ENCODE data around the gene LRRC8A. TPM values are rescaled to one million over a fixed set of nuclear protein-coding genes. Genes with fewer than 3 reads are reported as not detected.

The LRRC8A gene
- total RNA-seq, 2 experiments from 2014 or later: 35.0 to 35.8 TPM

DNA sequence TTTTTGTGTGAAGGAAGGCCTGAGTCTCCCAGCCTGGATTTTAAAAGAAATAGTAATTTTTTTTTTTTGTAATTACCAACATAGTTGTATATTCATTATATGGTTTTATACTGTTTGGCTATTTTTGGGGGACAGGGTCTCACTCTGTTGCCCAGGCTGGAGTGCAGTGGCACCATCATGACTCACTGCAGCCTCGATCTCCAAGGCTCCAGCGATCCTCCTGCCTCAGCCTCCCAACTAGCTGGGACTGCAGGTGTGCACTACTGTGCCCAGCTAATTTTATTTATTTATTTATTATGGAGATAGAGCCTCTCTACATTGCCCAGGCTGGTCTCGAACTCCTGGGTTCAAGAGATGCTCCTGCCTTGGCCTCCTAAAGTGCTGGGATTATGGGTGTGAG, 5.1 kb downstream of the LRRC8A start:
- Mint-ChIP-seq H3K4me3 (no peak overlapping the region), H3K9me3 (no peaks in the 10 kb centered on the region), H3K36me3 (ENCODE audit: low read depth) (peaks cover 80% of the 10 kb centered on the region), H3K27ac (no peak overlapping the region), H3K27me3 (no peaks in the 10 kb centered on the region), H3K4me1 (ENCODE audit: low read depth) (peaks cover 62% of the 10 kb centered on the region)
- H3K9me3 ChIP-seq (ENCODE audit: control insufficient read depth in 1 of 2, insufficient read depth in 1 of 2, low read length in 2 of 2): no peaks in the 10 kb centered on the region
- no peak for DNase-seq
- intact Hi-C loops (cut with DNase I, micrococcal nuclease): no loop called here
- H3K27me3 ChIP-seq (ENCODE audit: control insufficient read depth in 1 of 2, insufficient read depth in 2 of 2, low read length in 2 of 2): no peaks in the 10 kb centered on the region
- no peak for ATAC-seq (ENCODE audit: poor library complexity)
- H3K4me3 ChIP-seq (ENCODE audit: low read length): no peak overlapping the region
- H3K27ac ChIP-seq (ENCODE audit: low read depth in 1 of 2, low read length in 2 of 2): no peak overlapping the region
- H3K4me1 ChIP-seq (ENCODE audit: insufficient read depth, low read length): peaks cover 60% of the 10 kb centered on the region
- CTCF ChIA-PET: no interaction called here
- peaks cover 57% of the 10 kb centered on the region for H3K36me3 ChIP-seq (ENCODE audit: insufficient read depth, low read length)
- no peak for TF ChIP-seq CTCF (IDR thresholded peaks at IDR 0.05)
- POLR2A ChIA-PET: interaction anchor here (2.3 kb wide), 1 partner anchor 15 kb away, joined by 6 read pairs; no protein-coding TSS in a partner anchor

- H3K27me3 Mint-ChIP-seq: no peaks in the 10 kb centered on the region
- Histone ChIP-seq H3K36me3 (ENCODE audit: insufficient read depth, low read length) (peaks cover 64% of the 10 kb centered on the region), H3K9me3 (ENCODE audit: control insufficient read depth in 1 of 2, insufficient read depth in 1 of 2, low read length in 2 of 2) (no peaks in the 10 kb centered on the region), H3K27ac (ENCODE audit: low read depth in 1 of 2, low read length in 2 of 2) (no peak overlapping the region), H3K4me3 (ENCODE audit: low read length) (no peak overlapping the region), H3K4me1 (ENCODE audit: insufficient read depth, low read length) (peaks cover 63% of the 10 kb centered on the region), H3K27me3 (ENCODE audit: control insufficient read depth in 1 of 2, insufficient read depth in 2 of 2, low read length in 2 of 2) (no peaks in the 10 kb centered on the region)
- no peak overlapping the region for H3K27ac Mint-ChIP-seq
- ChIA-PET CTCF (no interaction called here), POLR2A (interaction anchor here (2.3 kb wide), 1 partner anchor 14 kb away, joined by 6 read pairs; no protein-coding TSS in a partner anchor)
- H3K4me3 Mint-ChIP-seq: no peak overlapping the region
- H3K9me3 Mint-ChIP-seq: no peaks in the 10 kb centered on the region
- intact Hi-C loops (cut with DNase I, micrococcal nuclease): no loop called here
- ATAC-seq (ENCODE audit: poor library complexity) (no peak), DNase-seq (no peak)
- TF ChIP-seq CTCF (IDR thresholded peaks at IDR 0.05): no peak
- peaks cover 62% of the 10 kb centered on the region for H3K4me1 Mint-ChIP-seq (ENCODE audit: low read depth)
- peaks cover 73% of the 10 kb centered on the region for H3K36me3 Mint-ChIP-seq (ENCODE audit: low read depth)
These were observed 6.0 kb downstream of the LRRC8A start for GRCh38 chr9:128887914-128888350.

DNA sequence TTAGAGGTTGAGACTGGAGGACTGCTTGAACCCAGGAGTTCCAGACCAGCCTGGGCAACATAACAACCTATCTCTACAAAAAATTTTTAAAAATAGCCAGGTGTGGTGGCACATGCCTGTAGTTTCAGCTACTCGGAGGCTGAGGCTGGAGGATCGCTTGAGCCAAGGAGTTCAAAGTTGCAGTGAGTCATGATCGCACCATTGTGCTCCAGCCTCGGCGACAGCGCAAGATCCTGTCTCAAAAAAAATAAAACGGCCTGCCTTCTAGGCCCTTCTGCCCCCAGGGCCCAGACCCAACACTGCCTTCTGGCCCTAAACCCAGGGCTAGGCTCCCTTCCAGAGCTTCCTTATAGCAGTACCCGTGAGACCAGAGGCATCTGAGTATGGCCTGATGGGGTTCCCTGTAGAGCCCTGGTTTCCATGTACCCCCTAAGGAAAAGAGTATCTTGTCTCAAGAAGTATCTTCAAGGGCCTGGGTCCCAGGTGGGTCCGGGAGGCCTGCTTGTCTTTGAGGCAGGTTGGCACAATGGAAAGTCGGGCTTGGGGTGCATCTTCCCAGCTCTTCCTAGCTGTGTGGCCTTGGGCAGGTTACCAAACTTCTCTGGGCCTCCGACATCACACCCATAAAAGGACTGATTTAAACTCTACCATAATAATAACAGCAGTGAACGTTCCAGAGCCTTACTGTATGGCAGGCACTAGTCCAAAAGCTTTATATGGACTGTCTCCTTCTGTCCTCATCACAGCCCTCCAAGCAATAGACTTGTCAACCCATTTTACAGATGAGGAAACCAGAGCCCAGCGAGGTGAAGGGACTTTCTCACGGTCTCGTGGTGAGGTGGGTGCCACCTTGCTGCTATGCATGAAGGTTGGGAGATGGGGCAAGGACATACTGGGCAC, 9.6 kb downstream of the LRRC8A start:
- ChIA-PET POLR2A (no interaction called here), CTCF (no interaction called here)
- peaks cover 74% of the 10 kb centered on the region for H3K36me3 Mint-ChIP-seq (ENCODE audit: low read depth)
- no peaks in the 10 kb centered on the region for H3K9me3 Mint-ChIP-seq
- Histone ChIP-seq H3K36me3 (ENCODE audit: insufficient read depth, low read length) (peaks cover 69% of the 10 kb centered on the region), H3K9me3 (ENCODE audit: control insufficient read depth in 1 of 2, insufficient read depth in 1 of 2, low read length in 2 of 2) (no peaks in the 10 kb centered on the region), H3K27me3 (ENCODE audit: control insufficient read depth in 1 of 2, insufficient read depth in 2 of 2, low read length in 2 of 2) (no peaks in the 10 kb centered on the region), H3K4me1 (ENCODE audit: insufficient read depth, low read length) (peaks cover 60% of the 10 kb centered on the region), H3K27ac (ENCODE audit: low read depth in 1 of 2, low read length in 2 of 2) (peak overlapping the region in 1 of 2 donors; percentile 49), H3K4me3 (ENCODE audit: low read length) (no peak overlapping the region)
- H3K27me3 Mint-ChIP-seq: no peaks in the 10 kb centered on the region
- DNase-seq (no peak), ATAC-seq (ENCODE audit: poor library complexity) (no peak)
- intact Hi-C loops (cut with DNase I, micrococcal nuclease): no loop called here
- peaks cover 58% of the 10 kb centered on the region for H3K4me1 Mint-ChIP-seq (ENCODE audit: low read depth)
- TF ChIP-seq CTCF (IDR thresholded peaks at IDR 0.05): no peak
- no peak overlapping the region for H3K4me3 Mint-ChIP-seq
- peak overlapping the region; percentile 30 for H3K27ac Mint-ChIP-seq

Data from CD4-positive, alpha-beta T cell (primary cell).